ENCODE data around the gene GPRC6A. TPM values are rescaled to one million over a fixed set of nuclear protein-coding genes. Genes with fewer than 3 reads are reported as not detected.
"Not testable (repeated sequence)": the region's sequence is repeated elsewhere in the genome, so short reads cannot be mapped to it uniquely, and the experiment has no call there.

GPRC6A gene
- total RNA-seq, 2 experiments from 2014 or later, result not detected

DNA sequence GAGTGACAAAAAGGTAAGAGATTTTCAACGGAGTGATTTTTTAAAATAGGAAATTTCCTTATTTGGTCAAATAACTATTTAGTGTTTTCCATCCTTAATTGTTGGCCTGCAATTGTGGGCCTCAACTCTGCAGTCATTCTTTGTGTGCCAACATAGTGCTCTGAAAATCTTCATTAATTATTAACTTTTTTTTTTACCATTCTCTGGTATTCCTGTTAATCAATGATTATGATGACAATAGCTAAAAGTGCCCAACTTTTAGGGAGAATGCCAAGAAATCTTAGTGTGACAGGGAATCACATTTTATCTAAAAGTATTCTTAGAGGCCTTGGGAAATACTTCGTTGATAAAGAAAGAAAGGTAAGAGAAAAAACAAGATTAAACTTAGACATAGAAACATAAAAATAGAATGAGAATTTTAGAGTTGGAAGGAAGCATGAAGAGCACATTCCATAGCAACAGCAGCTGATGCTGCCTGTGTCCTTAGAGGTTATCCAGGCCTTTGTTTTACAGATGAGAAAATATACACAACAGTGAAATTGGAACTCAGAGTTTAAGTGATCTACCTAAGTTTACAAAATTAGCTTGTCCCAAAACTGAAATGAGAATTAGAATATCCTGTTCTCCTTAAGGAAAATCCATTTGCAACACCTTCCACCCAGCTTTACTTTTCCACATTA, 1.2 kb downstream of the GPRC6A start:
- H3K27ac Mint-ChIP-seq, result no peak overlapping the region
- DNase-seq, result no peak

DNA sequence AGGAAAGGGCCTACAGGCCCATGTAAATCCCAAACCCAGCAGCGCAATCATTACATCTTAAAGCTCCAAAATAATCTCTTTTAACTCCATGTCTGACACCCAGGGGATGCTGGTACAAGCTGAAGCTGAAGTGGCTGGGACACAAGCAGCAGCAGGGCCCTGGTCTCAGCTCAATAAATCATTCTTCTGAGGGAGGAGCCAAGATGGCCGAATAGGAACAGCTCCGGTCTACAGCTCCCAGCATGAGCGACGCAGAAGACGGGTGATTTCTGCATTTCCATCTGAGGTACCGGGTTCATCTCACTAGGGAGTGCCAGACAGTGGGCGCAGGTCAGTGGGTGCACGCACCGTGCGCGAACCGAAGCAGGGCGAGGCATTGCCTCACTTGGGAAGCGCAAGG, 12.5 kb downstream of the GPRC6A start:
- POLR2A ChIA-PET; DNase-seq; H3K4me1 Mint-ChIP-seq; H3K36me3 Mint-ChIP-seq; H3K27ac Mint-ChIP-seq; H3K4me3 Mint-ChIP-seq; H3K27me3 Mint-ChIP-seq; H3K9me3 Mint-ChIP-seq; ATAC-seq (ENCODE audit: low read depth): not testable (repeated sequence)

More for the DNA sequence above, 1.2 kb downstream of the GPRC6A start:
- H3K27me3 Mint-ChIP-seq, result no peaks in the 10 kb centered on the region
- H3K9me3 Mint-ChIP-seq, result no peaks in the 10 kb centered on the region
- H3K36me3 Mint-ChIP-seq, result no peaks in the 10 kb centered on the region
- H3K4me3 Mint-ChIP-seq, result no peak overlapping the region
- POLR2A ChIA-PET, result no interaction called here
- H3K4me1 Mint-ChIP-seq, result no peaks in the 10 kb centered on the region
- ATAC-seq (ENCODE audit: low read depth), result no peak

DNA sequence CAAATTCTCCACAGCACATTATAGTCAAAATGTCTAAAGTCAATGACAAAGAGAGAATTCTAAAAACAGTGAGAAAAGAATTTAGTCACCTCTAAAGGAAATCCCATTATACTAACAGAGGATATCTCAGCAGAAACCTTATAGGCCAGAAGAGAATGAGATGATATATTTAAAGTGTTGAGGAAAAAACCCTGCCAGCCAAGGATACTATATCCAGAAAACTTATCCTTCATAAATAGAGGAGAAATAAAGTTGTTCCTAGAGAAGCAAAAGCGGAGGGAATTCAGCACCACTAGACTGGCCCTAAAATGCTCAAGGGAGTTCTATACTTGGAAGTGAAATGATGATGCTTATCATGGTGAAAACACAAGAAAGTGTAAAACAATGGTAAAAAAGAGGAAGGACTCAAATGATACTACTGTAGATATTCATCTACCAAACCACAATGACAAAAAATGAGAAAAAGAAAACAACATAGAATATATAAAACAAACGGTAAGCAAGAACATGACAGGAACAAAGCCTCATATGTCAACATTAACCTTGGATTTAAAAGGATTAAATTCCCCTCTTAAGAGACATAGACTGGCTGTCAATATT, 16.7 kb downstream of the GPRC6A start:
- ATAC-seq (ENCODE audit: low read depth) (no peak), DNase-seq (no peak)
- Mint-ChIP-seq H3K9me3 (no peaks in the 10 kb centered on the region), H3K36me3 (no peaks in the 10 kb centered on the region), H3K27ac (no peak overlapping the region), H3K27me3 (peaks cover 2% of the 10 kb centered on the region), H3K4me3 (no peak overlapping the region), H3K4me1 (no peaks in the 10 kb centered on the region)
- POLR2A ChIA-PET, result no interaction called here

DNA sequence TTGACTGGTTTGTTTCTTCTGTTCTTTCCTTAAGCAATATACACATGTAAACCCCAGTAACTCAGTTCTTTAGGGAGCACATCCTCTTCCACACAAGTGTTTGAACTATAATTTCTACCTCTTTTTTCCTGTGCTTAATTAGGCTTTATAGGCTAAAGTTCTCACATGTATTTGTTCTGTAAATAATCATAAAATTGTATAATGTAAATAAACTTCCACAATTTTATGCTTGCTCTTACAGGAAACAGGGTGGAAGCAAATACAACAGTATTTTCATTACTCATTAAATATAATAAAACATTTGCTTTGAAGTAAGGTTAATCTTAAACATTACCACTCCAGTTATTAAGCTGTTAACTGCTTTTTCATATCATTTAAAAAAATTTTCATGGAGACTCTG, 26.9 kb downstream of the GPRC6A start:
- H3K27ac Mint-ChIP-seq, result no peak overlapping the region
- peaks cover 6% of the 10 kb centered on the region for H3K27me3 Mint-ChIP-seq
- H3K9me3 Mint-ChIP-seq, result no peaks in the 10 kb centered on the region
- DNase-seq (no peak), ATAC-seq (ENCODE audit: low read depth) (no peak)
- H3K4me3 Mint-ChIP-seq, result no peak overlapping the region
- no peaks in the 10 kb centered on the region for H3K4me1 Mint-ChIP-seq
- POLR2A ChIA-PET, result no interaction called here
- H3K36me3 Mint-ChIP-seq, result no peaks in the 10 kb centered on the region

DNA sequence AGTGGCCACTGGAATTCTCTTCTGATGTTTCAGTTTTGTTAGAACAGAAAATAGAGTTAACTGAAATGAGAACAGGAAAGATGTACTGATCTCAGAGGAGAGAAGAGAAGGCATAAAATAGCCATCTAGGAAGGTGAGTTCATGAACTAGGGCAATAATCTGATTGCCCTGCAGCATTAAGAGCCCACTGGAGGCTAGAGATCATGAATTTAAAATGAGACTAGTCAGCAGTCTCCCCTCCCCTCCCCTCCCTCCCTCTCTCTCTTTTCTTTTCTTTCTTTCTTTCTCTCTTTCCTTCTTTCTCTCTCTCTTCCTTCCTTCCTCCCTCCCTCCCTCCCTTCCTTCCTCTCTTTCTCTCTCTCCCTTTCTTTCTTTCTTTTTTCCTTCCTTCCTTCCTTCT, 28.9 kb downstream of the GPRC6A start:
- Mint-ChIP-seq H3K27ac (no peak overlapping the region), H3K36me3 (no peaks in the 10 kb centered on the region), H3K4me3 (no peak overlapping the region), H3K9me3 (no peaks in the 10 kb centered on the region), H3K4me1 (no peaks in the 10 kb centered on the region), H3K27me3 (peaks cover 9% of the 10 kb centered on the region)
- DNase-seq (no peak), ATAC-seq (ENCODE audit: low read depth) (no peak)
- POLR2A ChIA-PET, result no interaction called here

DNA sequence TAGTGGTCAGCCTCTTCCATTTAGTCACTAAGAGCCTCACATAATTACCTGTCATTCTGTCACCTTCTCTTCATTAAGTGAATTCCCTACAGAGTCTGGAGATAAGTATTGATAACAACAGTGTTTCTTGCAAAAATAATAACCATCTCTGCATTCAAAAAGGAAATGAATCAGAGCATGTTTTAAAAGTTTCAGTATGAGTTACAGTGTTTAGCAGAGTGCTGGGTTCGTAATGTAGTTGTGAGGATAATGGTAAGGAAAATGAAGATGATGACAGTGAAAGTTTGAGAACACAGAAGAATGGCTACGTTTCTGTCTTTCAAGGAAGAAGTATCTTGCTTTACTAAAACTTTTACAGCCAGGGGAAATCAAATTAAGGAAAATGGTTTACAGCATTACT, 31.3 kb downstream of the GPRC6A start:
- ATAC-seq (ENCODE audit: low read depth) (no peak), DNase-seq (no peak)
- no peaks in the 10 kb centered on the region for H3K9me3 Mint-ChIP-seq
- peaks cover 9% of the 10 kb centered on the region for H3K27me3 Mint-ChIP-seq
- POLR2A ChIA-PET, result no interaction called here
- H3K27ac Mint-ChIP-seq, result no peak overlapping the region
- no peaks in the 10 kb centered on the region for H3K4me1 Mint-ChIP-seq
- H3K4me3 Mint-ChIP-seq, result no peak overlapping the region
- no peaks in the 10 kb centered on the region for H3K36me3 Mint-ChIP-seq

DNA sequence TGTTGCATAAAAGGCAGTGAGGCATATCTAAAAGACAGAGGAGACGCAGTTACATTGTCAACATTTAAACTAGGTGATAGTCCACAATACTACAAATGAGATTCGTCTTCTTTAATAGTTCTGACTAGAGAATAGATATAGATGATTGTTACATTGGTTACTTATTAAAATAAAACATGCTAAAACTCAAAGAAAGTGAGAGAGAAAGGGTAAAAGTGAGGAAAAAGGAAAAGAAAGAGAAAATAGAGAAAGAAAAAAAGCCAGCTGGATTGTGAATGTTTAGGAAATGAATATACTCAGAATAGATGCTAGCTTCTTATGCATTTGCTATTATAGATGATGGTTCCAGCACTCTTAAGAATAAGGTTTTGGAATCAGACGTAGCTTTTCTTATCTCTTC, 35.7 kb downstream of the GPRC6A start:
- no peaks in the 10 kb centered on the region for H3K36me3 Mint-ChIP-seq
- H3K27me3 Mint-ChIP-seq, result peaks cover 2% of the 10 kb centered on the region
- no peak for DNase-seq
- ATAC-seq (ENCODE audit: low read depth), result no peak
- H3K4me3 Mint-ChIP-seq, result no peak overlapping the region
- no peaks in the 10 kb centered on the region for H3K9me3 Mint-ChIP-seq
- H3K4me1 Mint-ChIP-seq, result no peaks in the 10 kb centered on the region
- POLR2A ChIA-PET, result no interaction called here
- H3K27ac Mint-ChIP-seq, result no peak overlapping the region

DNA sequence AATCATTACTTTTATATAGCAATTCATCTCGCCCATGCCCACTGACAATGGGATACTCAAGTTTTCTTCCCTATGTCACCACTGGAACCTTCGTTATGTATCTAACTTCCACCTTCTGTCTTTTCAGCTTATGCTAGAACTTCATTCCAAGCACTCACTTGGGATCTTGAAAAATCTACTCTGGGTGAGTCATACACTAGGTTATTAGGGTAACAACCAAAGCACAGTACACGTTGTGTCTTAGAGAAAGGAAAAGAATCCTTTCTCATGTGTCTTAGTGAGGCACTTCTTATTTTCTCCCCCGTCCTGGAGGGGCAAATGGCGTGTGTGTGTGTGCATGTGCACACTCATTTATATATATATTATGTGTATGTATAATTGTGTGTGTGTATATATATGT, 45.0 kb downstream of the GPRC6A start:
- H3K9me3 Mint-ChIP-seq, result no peaks in the 10 kb centered on the region
- H3K27ac Mint-ChIP-seq, result no peak overlapping the region
- DNase-seq (no peak), ATAC-seq (ENCODE audit: low read depth) (no peak)
- H3K27me3 Mint-ChIP-seq, result peaks cover 8% of the 10 kb centered on the region
- H3K4me3 Mint-ChIP-seq, result no peak overlapping the region
- H3K4me1 Mint-ChIP-seq, result no peaks in the 10 kb centered on the region
- POLR2A ChIA-PET, result no interaction called here
- no peaks in the 10 kb centered on the region for H3K36me3 Mint-ChIP-seq

DNA sequence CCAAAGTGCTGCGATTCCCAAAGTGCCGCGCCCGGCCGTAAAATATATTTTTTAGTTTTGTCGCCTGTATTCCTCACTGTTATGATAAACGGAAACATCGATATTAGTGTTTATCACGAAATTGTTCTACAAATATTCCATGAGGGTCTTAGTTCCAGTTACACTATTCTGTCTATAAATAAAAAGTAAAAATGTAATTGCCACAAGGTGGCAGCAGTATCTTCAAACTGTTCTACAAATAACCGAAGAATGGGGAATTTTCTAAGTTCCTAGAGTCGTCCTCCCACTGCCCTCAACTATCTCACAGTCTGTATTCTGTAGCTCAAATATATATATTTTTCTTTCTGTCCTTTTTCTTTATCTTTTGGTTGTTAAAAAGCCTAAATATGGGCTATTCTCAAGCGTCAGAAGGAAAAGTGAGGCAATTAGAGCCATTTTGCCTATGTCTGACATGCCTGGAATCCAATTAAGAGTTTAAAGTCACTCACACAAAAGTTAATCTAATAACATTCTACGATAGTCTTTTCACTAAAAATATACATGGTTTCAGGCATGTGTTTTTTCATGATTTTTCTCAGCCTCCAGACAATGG, 49.2 kb downstream of the GPRC6A start:
- no peaks in the 10 kb centered on the region for H3K9me3 Mint-ChIP-seq
- DNase-seq, result no peak
- no peak overlapping the region for H3K4me3 Mint-ChIP-seq
- no peak overlapping the region for H3K27ac Mint-ChIP-seq
- POLR2A ChIA-PET, result no interaction called here
- no peaks in the 10 kb centered on the region for H3K4me1 Mint-ChIP-seq
- peaks cover 11% of the 10 kb centered on the region for H3K27me3 Mint-ChIP-seq
- no peaks in the 10 kb centered on the region for H3K36me3 Mint-ChIP-seq
- no peak for ATAC-seq (ENCODE audit: low read depth)

DNA sequence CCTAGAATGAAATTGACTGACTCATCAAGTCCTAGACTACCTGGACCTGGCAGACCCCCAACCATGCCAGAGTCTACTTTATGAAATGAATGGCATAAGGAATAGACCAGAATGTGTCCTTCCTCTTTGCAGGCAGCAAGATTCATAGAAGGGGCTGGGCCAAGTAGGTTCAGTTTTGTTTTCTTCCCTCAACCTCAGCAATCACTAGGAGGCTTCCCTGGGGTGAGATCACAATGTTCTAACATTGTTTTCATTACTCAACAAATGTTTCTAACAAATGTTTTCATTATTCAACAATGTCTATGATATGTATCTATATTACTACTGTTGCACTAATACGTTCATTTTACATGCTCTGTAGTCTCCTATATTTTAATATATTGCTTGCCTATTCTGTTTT, 55.0 kb downstream of the GPRC6A start:
- POLR2A ChIA-PET, result no interaction called here

DNA sequence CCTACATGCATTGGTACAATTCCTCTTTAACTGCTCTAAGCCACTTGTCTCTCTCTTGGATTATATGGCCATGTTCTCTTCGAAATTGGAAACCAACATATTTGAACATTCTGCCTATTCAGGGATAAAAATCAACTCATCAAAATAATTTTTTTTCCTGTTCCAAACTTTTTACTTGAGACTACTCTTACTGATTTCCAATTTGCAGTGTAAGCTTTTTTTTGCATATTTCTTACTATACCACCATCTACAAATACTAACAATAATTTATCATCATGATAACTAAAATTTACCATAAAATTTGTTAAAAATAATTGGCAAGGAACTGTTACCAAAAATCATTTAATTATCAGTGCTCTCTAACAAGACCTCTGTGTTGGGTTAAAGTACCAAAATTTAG, 56.4 kb downstream of the GPRC6A start:
- no peaks in the 10 kb centered on the region for H3K4me1 Mint-ChIP-seq
- DNase-seq (no peak), ATAC-seq (ENCODE audit: low read depth) (no peak)
- no peak overlapping the region for H3K4me3 Mint-ChIP-seq
- H3K9me3 Mint-ChIP-seq, result no peaks in the 10 kb centered on the region
- H3K27ac Mint-ChIP-seq, result no peak overlapping the region
- H3K27me3 Mint-ChIP-seq, result peaks cover 21% of the 10 kb centered on the region
- H3K36me3 Mint-ChIP-seq, result no peaks in the 10 kb centered on the region
- POLR2A ChIA-PET, result no interaction called here

More for the DNA sequence above, 55.0 kb downstream of the GPRC6A start:
- no peak for ATAC-seq (ENCODE audit: low read depth)
- H3K27me3 Mint-ChIP-seq, result peaks cover 14% of the 10 kb centered on the region
- H3K27ac Mint-ChIP-seq, result no peak overlapping the region
- H3K4me1 Mint-ChIP-seq, result no peaks in the 10 kb centered on the region
- no peak overlapping the region for H3K4me3 Mint-ChIP-seq
- H3K36me3 Mint-ChIP-seq, result no peaks in the 10 kb centered on the region
- no peak for DNase-seq
- H3K9me3 Mint-ChIP-seq, result no peaks in the 10 kb centered on the region

DNA sequence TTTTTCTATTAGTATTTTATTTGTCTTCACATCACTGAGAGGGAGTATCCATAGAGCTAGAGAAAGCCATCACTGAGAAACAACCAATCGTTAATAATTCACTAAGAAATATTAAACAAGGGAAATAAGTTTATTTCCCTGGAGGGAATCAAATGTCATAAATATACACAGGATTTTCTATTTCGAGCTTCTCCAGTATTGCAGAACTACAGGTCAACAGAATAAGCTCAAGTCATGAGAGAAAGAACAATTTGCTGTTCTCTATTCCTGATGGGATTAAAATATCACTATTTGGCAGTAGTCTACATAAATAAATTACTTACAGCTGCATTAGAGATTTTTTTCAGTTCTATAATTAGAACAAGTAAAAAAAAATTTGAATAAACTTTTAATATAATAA, 61.2 kb downstream of the GPRC6A start:
- Mint-ChIP-seq H3K27me3 (peaks cover 61% of the 10 kb centered on the region), H3K9me3 (no peaks in the 10 kb centered on the region), H3K36me3 (no peaks in the 10 kb centered on the region), H3K27ac (no peak overlapping the region), H3K4me1 (peaks cover 4% of the 10 kb centered on the region), H3K4me3 (no peak overlapping the region)
- POLR2A ChIA-PET, result no interaction called here
- ATAC-seq (ENCODE audit: low read depth), result no peak
- no peak for DNase-seq

DNA sequence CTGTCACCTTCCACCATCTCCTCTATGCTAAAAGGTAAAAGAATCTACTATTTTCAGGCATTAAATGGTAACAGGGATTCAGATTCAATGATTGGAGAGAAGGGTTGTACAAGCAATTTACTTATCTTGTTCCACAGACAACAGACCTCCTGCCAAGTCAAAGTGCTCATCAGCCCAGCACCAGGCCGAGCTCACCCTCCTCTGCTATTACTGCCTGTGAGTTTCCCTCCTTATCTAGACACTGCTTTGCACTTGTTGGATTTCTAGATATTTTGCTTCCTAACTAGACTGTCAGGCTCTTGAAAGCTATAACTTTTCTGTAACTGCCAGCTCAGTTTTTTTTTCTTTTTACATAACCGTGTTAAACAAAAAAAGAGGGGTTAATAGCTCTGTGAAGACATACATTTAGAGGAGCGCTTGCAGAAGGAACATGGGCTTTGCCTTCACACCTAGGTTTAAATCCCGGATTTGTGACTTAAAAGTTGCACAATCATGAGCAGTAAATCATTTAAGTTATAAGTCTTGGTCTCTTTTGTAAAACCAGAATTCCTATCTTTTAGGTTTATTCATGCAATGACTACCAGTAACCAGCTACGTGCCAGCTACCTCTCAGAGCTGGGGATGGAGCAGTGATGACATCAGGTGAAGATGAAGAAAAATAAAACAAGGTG, 62.2 kb downstream of the GPRC6A start:
- Mint-ChIP-seq H3K27ac (no peak overlapping the region), H3K4me1 (peaks cover 4% of the 10 kb centered on the region), H3K36me3 (no peaks in the 10 kb centered on the region), H3K27me3 (peaks cover 64% of the 10 kb centered on the region), H3K9me3 (no peaks in the 10 kb centered on the region), H3K4me3 (peak overlapping the region; percentile 80)
- ATAC-seq (ENCODE audit: low read depth) (no peak), DNase-seq (no peak)
- POLR2A ChIA-PET, result no interaction called here

All from activated naive CD8-positive, alpha-beta T cell treated with anti-CD3 and anti-CD28 coated beads, Interleukin-2, amount 10 ng/mL, durations not matched to agents 7 days and 5 days (primary cell).